Erythroblast (primary cell): ENCODE results near the gene LIPE.

Experiments used
- GATA1 ChIP-seq: IDR thresholded peaks from 2 replicates; pipeline ENCODE4 v1.6.1; 2011; ENCODE audit warnings: low read depth, mild to moderate bottlenecking, control low read depth, low read length, moderate library complexity
- POLR2A ChIP-seq: IDR thresholded peaks from 2 replicates; pipeline ENCODE4 v1.6.1; 2011; ENCODE audit warnings: mild to moderate bottlenecking, low read length

- no peak for TF ChIP-seq POLR2A
- no peak for TF ChIP-seq GATA1
These were observed 5.6 kb downstream of the LIPE start for GRCh38 chr19:42421591-42422031.
